Cardiac ventricle fibroblast (primary cell): Measurements from ENCODE around the gene RPUSD4. TPM values are rescaled to one million over a fixed set of nuclear protein-coding genes. Genes with fewer than 3 reads are reported as not detected.

Experiments used
- total RNA-seq: library from RNA; depleted of rRNA; stranded (reverse); fragments of >200 nt; gene quantifications from 2 replicates; pipeline ENCODE4 v1.2.3, GENCODE V29; 2015

The RPUSD4 gene, protein sequence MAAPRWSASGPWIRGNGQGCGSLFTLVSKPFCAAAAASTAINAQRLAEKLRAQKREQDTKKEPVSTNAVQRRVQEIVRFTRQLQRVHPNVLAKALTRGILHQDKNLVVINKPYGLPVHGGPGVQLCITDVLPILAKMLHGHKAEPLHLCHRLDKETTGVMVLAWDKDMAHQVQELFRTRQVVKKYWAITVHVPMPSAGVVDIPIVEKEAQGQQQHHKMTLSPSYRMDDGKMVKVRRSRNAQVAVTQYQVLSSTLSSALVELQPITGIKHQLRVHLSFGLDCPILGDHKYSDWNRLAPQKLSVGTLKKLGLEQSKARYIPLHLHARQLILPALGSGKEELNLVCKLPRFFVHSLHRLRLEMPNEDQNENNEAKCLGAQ
- 17.9 and 19.1 TPM in 2 replicates for total RNA-seq

DNA sequence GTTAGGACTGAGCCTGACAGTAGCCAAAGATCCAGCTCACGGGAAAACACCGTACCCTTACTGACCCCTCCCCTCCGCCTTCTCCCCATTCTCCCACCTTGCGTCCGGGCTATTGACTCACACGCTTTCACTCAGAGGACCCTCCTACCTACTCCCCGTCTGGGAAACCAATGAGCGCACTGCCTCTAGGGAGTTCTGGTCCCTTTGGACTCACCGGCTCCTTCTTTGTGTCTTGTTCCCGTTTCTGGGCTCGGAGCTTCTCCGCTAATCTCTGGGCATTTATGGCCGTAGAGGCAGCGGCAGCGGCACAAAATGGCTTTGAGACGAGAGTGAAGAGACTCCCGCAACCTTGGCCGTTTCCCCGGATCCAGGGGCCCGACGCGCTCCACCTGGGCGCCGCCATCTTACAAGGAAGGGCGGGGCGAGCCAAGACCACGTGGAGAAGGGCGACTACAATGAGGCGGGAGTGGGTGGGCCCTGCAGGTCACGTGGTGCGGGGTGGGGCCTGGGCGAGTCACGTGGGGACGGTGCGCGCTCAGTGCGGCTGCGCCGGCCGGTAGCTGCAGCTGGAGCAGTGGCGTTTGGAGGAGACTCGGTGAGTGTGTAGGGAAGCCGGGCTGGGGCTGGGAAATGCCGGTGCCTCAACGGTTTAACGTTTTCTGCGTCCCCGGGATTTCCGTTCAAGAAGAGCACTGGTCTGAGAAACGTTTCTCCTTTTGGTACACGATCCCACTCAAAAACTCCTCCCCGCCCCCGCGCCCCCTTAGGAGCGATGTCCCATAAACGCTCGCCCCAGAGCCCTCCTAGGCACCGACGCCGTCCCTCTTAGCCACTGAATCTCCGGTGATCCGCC, at the start of gene RPUSD4, which contains the start of gene FAM118B:
RPUSD4 (minus strand) TSS at position 415 of the 853 bp plus-strand sequence; CDS start at position 403, 12 bp downstream.
FAM118B (plus strand) TSS at position 547 of the 853 bp plus-strand sequence. CDS start 23,220 bp downstream, outside the sequence.

Other genes starting within 250 kb of the RPUSD4 start
- 17.8 and 22.9 TPM in 2 replicates for gene CDON, start 148.8 kb downstream of the RPUSD4 start, total RNA-seq
- 12.3 and 14.7 TPM in 2 replicates for gene FAM118B, start 132 bp upstream of the RPUSD4 start, total RNA-seq
- 70.4 and 76.1 TPM in 2 replicates for gene SRPRA, start 57.2 kb upstream of the RPUSD4 start, total RNA-seq
- gene FOXRED1, start 57.5 kb upstream of the RPUSD4 start, total RNA-seq: 7.4 and 7.6 TPM in 2 replicates
- gene TIRAP, start 71.4 kb upstream of the RPUSD4 start, total RNA-seq: 7.4 and 10.5 TPM in 2 replicates
- gene DCPS, start 92.4 kb upstream of the RPUSD4 start, total RNA-seq: 14.5 and 17.9 TPM in 2 replicates
- gene ST3GAL4, start 144.0 kb upstream of the RPUSD4 start, total RNA-seq: 57.2 and 60.3 TPM in 2 replicates